ENCODE measurements around the gene IQCN. TPM values are rescaled to one million over a fixed set of nuclear protein-coding genes. Genes with fewer than 3 reads are reported as not detected.

The IQCN gene
- total and polyA plus RNA-seq, 10 of the 15 experiments (the other 5 are each of a cell fraction or from before 2014, with no cell fraction given) = 0.01 to 0.54 (median 0.23) TPM; not detected in 3

GRCh38 chr19:18320865-18321733 is 46.8 kb upstream of the IQCN start:
- Histone ChIP-seq H3K27ac (ENCODE audit: control insufficient read depth, insufficient read depth) (no peak overlapping the region; the same call in 1 of the 2 replicates), H3K4me2 (ENCODE audit: control insufficient read depth, insufficient read depth) (peak overlapping the region; percentile 32), H3K27me3 (replicated peaks in 1 of 2; ENCODE audit: control insufficient read depth in 2 of 2, insufficient read depth in 2 of 2, low read length in 1 of 2) (no peaks in the 10 kb centered on the region), H3K9ac (ENCODE audit: control insufficient read depth, insufficient read depth, low read length) (peak overlapping the region; percentile 75; the same call in 1 of the 2 replicates), H3K9me3 (replicated peaks; ENCODE audit: control insufficient read depth, insufficient read depth, low read length) (no peaks in the 10 kb centered on the region; the same call in 2 of the 3 replicates), H2AFZ (ENCODE audit: control insufficient read depth, low read depth, low read length) (no peak overlapping the region), H4K20me1 (ENCODE audit: control insufficient read depth, insufficient read depth) (no peaks in the 10 kb centered on the region), H3K4me1 (ENCODE audit: control insufficient read depth, insufficient read depth, low read length) (peaks cover 37% of the 10 kb centered on the region), H3K79me2 (ENCODE audit: control insufficient read depth, insufficient read depth, low read length) (peaks cover 45% of the 10 kb centered on the region), H3K4me3 (peak overlapping the region; percentile 86), H3K36me3 (ENCODE audit: control insufficient read depth in 2 of 2, insufficient read depth in 2 of 2, low read length in 1 of 2) (peaks cover 2 to 3% of the 10 kb centered on the region in 2 experiments; a peak in 3 of 4 replicates)
- ATAC-seq = no peak
- ChIA-PET CTCF (interaction anchor here (0.6 to 3.8 kb wide), 12 partner anchors 8 to 162 kb away, joined by 3 to 178 read pairs (median 4); partner anchors contain the start of gene JUND), SMC1A (ENCODE audit: uncharacterized antibody, unreplicated experiment) (interaction anchor here (0.9 to 3.8 kb wide), 8 partner anchors 8 to 116 kb away, joined by 3 to 84 read pairs (median 4); partner anchors contain the start of gene JUND), RAD21 (ENCODE audit: unreplicated experiment) (interaction anchor here (1.2 to 6.0 kb wide), 4 partner anchors 16 to 41 kb away, joined by 5 to 167 read pairs (median 22); partner anchors contain the start of gene JUND), POLR2A (interaction anchor here (0.9 to 4.0 kb wide), 7 partner anchors 17 to 117 kb away, joined by 3 to 179 read pairs (median 13); partner anchors contain the start of genes JUND and RAB3A)
- intact Hi-C loops (cut with micrococcal nuclease; ENCODE audit: unreplicated experiment) = no loop called here
- TF ChIP-seq RELB (IDR thresholded peaks at IDR 0.05; ENCODE audit: low read depth) = no peak
- 0 out of 2 replicates have a peak, but pooled peaks have one; percentile 22 for TF ChIP-seq MXI1 (IDR thresholded peaks at IDR 0.05; ENCODE audit: low read depth, low read length)
- peak; percentile 44 for FAIRE-seq
- BruUV-seq (replicated peaks) = no TSS peak
- WGBS (ENCODE audit: insufficient coverage, insufficient replicate concordance, low lambda C conversion rate, missing lambda C conversion rate) = 86% methylated on average over 13 of the region's 14 CpGs
- in situ Hi-C loops (cut with MboI) = loop anchor here (5.0 kb wide), 1 partner anchor 44 kb away; no protein-coding TSS in a partner anchor
- no peak for DNase-seq (ENCODE audit: low read depth, low spot score)
